ENCODE measurements around the gene NGDN.
"Not testable (repeated sequence)": the region's sequence is repeated elsewhere in the genome, so short reads cannot be mapped to it uniquely, and the experiment has no call there.

NGDN gene

DNA sequence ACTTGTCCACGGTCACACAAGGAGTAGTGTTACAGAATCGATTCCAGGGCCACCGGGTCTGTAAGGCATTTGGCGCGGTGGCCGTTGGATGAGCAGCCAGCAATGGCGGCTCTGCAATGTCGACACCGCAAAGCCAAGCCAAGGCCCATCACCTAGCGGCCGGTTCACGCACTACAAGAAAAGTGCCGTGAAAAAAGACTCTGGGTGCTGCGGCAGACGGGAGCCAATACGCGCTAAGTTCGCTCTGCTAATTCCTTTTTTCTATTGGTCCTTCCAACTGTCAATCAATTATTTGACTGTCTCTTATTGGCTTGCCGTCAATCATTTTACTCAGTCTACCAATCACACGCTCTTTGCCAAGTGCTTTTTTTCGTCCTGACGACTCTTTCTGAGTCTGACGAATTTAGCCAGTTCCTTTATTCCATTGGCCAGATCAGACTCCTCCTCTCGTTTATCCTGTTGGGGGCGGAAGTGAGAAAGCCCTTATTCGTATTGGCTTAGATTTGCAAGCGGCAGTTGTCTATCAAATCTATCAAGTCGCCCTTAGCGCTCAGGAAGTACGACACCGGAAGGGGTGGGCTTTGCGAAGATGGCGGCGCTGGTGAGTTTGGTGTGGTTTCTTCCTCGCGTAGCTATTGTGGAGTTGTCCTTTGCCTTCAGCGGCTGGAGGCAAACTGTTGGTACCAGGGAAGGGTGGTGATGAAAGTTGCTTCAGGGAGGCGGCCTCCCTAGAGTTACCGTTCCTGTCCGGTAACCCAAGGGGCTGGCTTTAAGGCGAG lies at the start of gene NGDN:
NGDN (plus strand) TSS at position 577 of the 779 bp plus-strand sequence; CDS start at position 590, 13 bp downstream.
- peak; percentile 100 for DNase-seq

DNA sequence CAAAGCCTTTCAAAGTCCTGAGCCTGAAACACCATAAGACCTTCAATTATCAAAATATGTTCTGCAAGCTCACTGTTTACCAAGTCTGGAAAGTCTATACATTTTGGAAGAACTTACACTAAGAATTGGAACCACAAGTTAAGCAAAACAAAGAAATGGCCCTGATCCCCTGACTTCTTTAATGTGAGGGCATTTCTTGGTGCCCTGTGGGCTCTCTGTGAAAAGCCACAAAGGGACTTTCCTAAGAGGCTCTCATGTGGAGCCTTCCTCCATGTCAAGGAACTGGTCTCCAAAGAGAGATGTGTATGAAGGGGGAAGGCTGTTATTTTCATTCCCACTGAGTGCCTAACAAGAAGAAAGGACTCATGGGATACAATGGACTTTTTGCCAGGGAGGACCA lies 47.9 kb upstream of the NGDN start:
- no peak for DNase-seq

- DNase-seq, result no peak
These were observed 45.8 kb upstream of the NGDN start for GRCh38 chr14:23423657-23424056.

DNA sequence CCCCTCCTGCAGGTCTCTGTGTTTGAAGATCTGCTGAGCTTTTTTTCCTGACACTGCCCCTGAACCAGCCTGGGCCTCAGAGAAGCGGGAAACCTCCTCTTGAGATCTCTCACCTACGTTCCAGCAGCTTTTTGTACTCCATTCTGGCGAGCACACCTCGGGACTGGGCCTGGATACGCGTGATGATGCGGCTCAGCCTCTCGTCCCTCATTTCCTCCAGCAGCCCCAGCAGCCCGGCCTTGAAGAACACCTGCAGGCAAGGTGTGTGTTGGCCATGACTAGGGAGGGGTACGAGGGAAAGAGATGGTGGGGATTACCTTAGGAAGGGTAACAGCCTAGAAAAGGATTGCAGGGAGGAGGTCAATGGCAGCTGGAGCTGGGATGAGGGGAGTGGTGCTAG lies 44.3 kb upstream of the NGDN start:
- no peak for DNase-seq

- DNase-seq, result not testable (repeated sequence)
These were observed 43.7 kb upstream of the NGDN start for GRCh38 chr14:23425798-23426197.

DNA sequence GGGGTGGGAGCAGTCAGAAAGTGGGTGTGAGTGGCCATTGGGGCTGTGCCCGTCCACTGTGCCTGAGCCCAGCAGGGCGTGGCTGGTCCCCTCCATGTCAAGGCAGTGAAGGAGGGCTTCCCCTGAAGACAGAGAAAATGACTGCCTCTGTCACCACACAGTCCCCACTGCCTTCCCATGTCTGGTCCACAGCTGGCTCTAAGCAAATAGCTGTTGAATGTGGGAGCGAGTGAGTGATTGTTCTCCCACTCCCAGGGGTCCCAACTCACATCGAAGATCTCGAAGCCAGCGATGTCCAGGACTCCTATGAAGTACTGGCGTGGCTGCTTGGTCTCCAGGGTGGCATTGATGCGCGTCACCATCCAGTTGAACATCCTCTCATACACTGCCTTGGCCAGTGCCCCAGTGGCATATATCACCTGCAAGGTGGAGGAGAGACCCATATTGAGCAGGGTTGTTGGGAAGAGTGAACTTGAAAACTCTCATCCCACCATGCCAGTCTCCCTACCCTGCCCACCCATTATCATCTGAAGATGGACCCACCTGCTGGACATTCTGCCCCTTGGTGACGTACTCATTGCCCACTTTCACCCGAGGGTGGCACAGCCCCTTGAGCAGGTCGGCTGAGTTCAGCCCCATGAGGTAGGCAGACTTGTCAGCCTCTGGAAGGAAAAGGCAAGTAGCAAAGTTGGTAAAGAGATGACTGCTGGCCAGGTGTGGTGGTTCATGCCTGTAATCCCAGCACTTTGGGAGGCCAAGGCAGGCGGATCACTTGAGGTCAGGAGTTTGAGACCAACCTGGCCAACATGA lies 40.6 kb upstream of the NGDN start:
- DNase-seq, result no peak

GRCh38 chr14:23430016-23430722 lies 39.3 kb upstream of the NGDN start:
- DNase-seq, result no peak

- DNase-seq, result peak; percentile 4
These were observed 38.8 kb upstream of the NGDN start for GRCh38 chr14:23430723-23431085.

GRCh38 chr14:23431486-23431885 lies 38.0 kb upstream of the NGDN start:
- DNase-seq, result no peak

- DNase-seq, result no peak
These were observed 37.2 kb upstream of the NGDN start for GRCh38 chr14:23432102-23432925.

DNA sequence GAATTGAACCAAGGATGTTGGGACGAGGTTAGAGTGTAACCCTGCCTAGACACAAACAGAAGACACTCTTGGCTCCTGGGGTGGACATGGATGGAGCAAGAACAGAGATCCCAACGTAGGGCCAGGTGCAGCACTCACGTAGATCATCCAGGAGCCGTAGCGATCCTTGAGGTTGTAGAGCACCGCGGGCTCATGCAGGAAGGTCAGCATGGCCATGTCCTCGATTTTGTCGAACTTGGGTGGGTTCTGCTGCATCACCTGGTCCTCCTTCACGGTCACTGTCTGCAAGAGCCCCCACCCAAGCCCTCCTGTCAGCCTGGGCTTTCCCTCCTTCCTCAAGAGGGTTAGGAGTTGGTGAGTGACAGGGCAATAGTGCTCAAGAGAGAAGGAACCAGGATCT lies 36.6 kb upstream of the NGDN start:
- no peak for DNase-seq

DNA sequence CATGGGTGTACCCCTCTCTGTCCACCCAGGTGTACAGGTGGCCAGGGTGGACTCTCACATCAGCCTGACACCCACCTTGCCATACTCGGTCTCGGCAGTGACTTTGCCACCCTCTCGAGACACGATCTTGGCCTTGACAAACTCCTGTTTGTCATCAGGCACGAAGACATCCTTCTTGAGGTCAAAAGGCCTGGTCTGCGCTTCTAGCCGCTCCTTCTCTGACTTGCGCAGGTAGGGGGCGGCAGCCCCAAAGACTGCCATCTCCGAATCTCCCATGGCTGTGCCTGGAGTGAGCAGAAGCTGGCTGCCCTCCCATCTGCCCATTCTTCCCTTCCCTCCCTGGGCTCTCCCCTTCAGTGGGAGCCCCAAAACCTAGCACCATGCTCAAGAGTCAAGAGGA lies 36.0 kb upstream of the NGDN start:
- DNase-seq, result no peak

DNA sequence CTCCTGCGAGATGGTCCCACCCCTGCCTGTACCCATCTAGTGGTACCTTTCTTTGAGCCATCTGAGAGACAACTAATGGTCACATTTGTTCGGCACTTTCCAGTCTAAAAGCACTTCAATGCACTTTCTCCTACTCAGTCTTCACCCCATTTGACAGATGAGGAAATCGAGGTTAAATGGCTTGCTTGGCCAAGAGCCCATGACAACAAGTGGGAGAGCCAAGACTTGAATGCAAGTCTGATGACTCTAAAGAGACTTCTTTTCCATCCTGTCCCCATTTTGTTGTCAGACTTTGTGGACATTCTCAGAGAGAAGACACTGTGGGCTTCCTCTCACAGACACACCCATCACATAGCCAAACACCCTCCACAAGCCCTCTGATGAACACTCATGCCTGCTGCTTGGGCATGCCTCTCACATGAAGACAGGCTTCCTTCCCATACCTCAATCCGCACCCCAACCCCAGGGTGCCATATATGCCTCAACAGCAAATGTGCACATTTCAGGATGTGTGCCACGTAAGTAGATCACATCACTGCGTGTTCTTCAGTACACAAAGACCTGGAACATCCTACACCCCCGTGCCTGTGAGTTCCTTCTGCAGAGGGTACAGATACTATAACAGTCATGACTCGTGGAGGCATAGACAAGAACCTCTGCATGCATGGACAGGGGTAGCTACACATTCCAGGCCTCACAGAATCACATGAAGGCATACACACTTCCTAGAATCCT lies 34.8 kb upstream of the NGDN start:
- no peak for DNase-seq

GRCh38 chr14:23435543-23436326 lies 33.8 kb upstream of the NGDN start, which contains the start of gene MYH7:
TSS of gene MYH7 (minus strand) at chr14:23435660. CDS start at chr14:23433732, 1,928 bp downstream.
- DNase-seq, result no peak

GRCh38 chr14:23436327-23437132 lies 33.0 kb upstream of the NGDN start:
- no peak for DNase-seq

- DNase-seq, result no peak
These were observed 32.1 kb upstream of the NGDN start for GRCh38 chr14:23437133-23438100.

DNA sequence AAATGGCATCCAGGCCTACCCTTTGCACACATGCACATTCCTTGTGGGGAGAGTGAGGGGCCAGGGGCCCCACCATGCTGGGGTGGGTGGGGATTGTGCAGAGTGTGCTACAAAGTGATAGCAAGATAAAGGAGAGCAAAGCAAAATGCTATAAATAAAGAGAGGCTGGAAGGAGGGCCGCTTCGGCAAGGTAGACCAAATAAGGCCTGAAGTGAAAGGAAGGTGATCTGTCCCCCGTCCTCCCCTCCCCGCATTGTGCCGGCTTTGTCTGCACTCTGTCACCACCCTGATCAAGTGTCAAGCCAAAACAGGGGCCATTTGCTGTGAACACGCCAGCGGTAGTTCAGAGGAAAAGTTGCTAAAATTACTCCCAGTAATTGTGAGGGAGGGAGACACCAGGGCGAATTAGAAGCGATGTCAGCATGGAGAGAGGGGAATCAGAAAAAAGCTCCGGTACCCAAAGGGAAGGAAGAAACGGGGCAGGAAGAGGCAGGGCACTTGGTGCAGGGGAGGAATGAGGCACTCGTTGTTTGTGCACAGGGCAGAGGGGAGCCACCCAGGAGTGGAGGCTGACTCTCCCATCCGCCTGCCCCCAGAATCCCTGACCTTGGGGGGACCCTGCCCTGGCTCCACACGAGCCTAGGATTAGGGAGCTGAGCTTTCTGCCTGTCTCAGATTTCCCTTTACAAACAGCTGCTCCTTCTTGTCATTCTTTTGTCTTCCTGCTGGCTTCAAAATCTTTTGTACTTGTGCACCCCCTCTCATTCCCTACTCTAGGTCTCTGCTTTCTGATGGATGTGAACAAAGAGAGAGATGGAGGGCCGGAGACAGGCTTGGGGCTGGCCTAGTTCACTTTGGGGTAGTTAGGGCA lies 31.2 kb upstream of the NGDN start:
- no peak for DNase-seq
